GM12801 (cell line): Measurements from ENCODE around the gene TREH.

Experiments
- CTCF ChIP-seq: IDR thresholded peaks from one replicate; pipeline ENCODE4 v1.5.1; 2011; ENCODE audit warnings: control low read depth; ENCODE audit not compliant: insufficient read length; ENCODE audit errors: extremely low read depth

Gene TREH

GRCh38 chr11:118620529-118621070 lies 58.9 kb downstream of the TREH start:
- no peak for TF ChIP-seq CTCF

- no peak for TF ChIP-seq CTCF
Observed at GRCh38 chr11:118619444-118620197, 59.8 kb downstream of the TREH start.

- TF ChIP-seq CTCF: no peak
Observed at GRCh38 chr11:118618991-118619375, 60.5 kb downstream of the TREH start.

GRCh38 chr11:118618115-118618990 lies 61.1 kb downstream of the TREH start:
- no peak for TF ChIP-seq CTCF

GRCh38 chr11:118615976-118616371 lies 63.5 kb downstream of the TREH start:
- no peak for TF ChIP-seq CTCF

GRCh38 chr11:118615282-118615975 lies 64.0 kb downstream of the TREH start:
- no peak for TF ChIP-seq CTCF

GRCh38 chr11:118614511-118614910 lies 64.9 kb downstream of the TREH start:
- no peak for TF ChIP-seq CTCF
